Stimulated activated CD4-positive, alpha-beta T cell treated with anti-CD3 and anti-CD28 coated beads, Interleukin-2, amount 100 ng/mL, for 4 hours (primary cell): ENCODE results near the gene HSD11B1L.

ENCODE experiments used
- DNase-seq: peaks from one replicate; pipeline ENCODE4 v3.0.0-alpha.2; 2020; ENCODE audit warnings: low read depth

Gene HSD11B1L

DNA sequence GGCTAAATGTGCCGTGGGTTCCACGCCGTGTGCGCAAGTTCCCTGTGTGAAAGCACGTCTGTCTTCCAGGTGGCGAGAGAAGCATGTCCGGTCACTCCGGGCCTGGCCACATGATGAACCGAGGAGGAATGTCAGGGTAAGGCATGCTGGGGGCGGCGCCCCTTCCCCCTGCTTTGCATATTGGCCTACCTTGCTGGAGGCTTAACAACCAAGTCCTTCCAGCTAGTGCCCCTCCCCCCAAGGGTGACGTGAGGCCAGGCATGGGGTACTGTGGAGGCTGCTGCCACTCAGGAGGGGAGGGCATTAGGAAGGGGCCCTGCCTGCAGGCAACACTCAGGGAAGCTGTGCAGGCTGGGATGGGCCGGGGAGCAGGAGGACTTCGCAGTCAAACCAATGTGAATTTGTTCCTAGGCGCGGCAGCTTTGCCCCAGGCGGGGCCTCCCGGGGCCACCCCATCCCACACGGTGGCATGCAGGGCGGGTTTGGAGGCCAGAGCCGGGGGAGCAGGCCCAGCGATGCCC is 13.0 kb upstream of the HSD11B1L start:
- DNase-seq, result no peak

- no peak for DNase-seq
Measured at GRCh38 chr19:5669212-5669611, 11.6 kb upstream of the HSD11B1L start.

GRCh38 chr19:5671600-5671999 is 9.2 kb upstream of the HSD11B1L start:
- DNase-seq, result no peak

DNA sequence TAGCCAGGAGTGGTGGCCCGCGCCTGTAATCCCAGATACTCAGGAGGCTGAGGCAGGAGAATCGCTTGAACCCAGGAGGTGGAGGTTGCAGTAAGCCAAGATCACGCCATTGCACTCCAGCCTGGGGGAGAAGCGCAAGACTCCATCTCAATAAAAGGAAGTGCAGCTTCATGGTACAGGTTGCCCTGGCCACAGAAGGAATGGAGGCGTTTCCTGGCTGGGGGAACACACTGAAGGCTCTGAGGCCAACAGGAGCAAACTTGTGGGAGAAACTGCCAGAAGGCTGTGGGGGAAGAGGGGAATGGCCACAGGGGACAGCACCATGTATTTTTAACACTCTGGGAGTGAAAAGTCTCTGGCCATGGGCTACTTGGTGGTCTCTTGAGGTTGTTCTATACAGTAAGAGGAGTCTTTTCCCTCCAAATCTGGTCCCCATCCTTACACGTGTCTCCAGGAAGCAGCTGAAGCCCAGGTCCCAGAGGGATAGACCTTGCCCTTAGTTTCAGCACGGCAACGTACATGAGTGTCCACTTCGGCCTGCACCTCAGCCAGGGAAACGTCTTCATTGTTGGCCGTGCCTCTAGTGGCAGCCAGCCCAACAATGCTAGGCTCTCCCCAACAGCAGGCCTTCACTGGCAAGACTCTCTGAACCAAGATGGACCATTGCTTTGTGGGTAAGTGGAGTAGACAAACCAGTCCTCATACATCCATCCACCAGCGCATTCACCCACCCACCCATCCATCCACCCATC is 7.9 kb upstream of the HSD11B1L start:
- DNase-seq, result no peak

DNA sequence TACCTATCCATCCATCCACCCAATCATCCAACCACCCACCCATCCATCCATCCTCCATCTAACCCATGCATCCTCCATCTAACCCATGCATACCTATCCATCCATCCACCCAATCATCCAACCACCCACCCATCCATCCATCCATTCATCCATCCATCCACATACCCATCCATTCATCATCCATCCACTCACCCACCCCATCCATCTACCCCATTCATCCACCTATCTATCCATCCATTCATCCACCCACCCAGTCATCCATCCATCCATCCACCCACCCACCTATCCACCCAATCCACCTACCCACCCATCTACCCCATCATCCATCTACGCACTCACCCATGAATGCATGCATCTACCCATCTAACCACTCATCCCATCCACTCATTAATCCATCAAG is 7.1 kb upstream of the HSD11B1L start:
- no peak for DNase-seq

GRCh38 chr19:5674714-5675113 is 6.1 kb upstream of the HSD11B1L start:
- no peak for DNase-seq

GRCh38 chr19:5676105-5676771 is 4.6 kb upstream of the HSD11B1L start:
- DNase-seq, result no peak

GRCh38 chr19:5676772-5677105 is 4.1 kb upstream of the HSD11B1L start:
- DNase-seq, result no peak

DNA sequence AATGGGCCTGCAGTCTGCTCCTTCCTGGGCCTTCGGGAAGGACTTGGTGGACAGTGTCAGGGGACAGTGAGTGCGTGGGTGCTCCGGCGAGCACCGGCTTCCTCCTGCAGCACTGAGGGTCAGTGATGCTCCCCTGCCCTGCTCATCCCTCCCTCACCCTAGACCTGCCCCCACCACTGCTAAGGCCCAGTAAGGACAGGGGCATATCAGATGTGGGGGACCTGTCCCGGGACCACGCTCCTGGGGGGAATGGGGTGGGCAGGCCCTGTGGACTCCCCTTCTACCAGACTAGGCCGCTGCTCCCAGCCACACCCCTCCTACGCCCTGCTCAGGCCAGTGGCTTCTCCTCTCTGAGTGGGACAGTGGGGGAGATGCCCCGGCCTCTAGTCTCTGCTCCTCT is 3.7 kb upstream of the HSD11B1L start:
- no peak for DNase-seq

DNA sequence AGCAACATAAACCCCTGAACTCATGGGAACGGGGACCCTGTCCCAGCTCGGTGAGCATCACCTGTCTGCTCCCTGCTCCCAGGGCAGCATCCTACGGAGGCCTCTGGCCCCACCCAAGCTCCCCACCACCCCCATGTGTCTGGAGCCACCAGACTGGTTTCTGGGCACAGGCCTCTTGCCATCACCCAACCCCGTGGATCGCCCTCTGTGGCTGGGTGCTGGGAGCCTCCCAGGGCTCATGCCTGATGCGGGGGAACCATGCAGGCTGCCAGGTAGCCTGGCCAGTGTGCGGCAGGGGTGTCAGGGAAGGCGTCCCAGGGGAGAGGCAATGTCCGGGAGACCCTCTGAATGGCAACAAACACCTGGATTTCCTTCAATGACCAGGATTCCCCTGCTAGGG is 3.2 kb upstream of the HSD11B1L start:
- no peak for DNase-seq

DNA sequence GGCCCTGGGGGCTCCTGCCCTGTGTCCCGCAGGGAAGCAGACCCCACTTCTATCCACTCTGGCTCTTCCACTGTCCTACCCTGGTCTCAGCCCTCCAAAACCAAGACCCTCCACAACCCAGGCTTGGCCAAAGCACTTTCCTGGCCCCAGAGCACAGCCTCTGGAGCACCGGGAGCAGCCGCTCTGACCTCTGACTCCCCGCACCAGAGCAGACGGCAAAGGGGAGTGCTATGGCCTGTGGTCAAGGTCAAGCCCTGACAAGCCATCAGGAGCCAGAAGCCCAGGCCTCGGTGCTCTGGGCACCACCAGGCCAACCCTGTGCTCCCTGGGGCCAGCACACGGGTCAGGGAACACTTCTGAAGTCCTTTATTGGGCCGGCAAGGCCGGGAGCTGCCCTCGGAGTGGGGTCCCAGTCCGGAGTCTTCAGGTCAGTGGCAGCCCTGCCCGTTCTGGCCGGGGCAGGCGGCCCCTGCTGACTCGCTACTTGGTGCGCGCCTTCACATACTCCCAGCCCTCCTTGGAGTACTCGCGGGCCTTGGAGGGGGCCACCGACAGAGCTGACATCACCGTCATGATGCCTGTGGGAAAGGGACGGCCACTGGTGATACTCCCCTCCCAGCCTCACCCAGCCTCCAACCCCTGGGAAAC is 2.6 kb upstream of the HSD11B1L start:
- no peak for DNase-seq

GRCh38 chr19:5679289-5680083 is 1.3 kb upstream of the HSD11B1L start:
- DNase-seq, result no peak

GRCh38 chr19:5680084-5680436 is 767 bp upstream of the HSD11B1L start:
- DNase-seq, result no peak

DNA sequence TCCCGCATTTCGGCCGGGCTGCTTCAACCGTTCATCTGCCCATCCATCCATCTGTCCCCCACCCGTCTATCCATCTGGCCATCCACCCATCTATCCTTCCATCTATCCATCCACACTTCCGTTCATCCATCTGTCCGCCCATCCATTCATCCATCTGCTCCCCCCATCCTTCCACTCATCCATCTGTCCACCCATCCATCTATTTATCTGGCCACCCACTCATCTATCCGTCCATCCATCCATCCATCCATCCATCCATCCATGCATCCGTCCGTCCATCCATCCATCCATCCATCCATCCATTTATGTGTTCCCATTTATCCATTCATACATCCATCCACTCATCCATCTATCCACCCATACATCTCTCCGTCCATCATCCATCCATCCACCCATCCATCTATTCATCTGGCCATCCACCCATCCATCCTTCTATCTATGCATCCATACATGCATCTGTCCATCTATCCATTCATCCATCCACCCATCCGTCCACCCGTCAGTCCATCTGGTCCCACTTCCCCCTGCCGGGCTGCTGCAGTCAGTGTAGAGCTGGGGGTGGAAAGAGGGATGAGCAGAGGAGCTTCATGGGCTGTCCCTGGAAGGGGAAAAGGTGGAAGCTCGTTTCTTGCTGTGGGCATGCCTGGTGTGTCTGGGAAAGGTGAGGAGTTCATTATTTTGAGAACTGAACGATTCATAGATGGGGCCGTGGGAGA is 722 bp downstream of the HSD11B1L start:
- DNase-seq, result no peak

GRCh38 chr19:5682107-5682482 is 1.3 kb downstream of the HSD11B1L start:
- DNase-seq, result no peak

GRCh38 chr19:5683177-5683886 is 2.5 kb downstream of the HSD11B1L start:
- no peak for DNase-seq

DNA sequence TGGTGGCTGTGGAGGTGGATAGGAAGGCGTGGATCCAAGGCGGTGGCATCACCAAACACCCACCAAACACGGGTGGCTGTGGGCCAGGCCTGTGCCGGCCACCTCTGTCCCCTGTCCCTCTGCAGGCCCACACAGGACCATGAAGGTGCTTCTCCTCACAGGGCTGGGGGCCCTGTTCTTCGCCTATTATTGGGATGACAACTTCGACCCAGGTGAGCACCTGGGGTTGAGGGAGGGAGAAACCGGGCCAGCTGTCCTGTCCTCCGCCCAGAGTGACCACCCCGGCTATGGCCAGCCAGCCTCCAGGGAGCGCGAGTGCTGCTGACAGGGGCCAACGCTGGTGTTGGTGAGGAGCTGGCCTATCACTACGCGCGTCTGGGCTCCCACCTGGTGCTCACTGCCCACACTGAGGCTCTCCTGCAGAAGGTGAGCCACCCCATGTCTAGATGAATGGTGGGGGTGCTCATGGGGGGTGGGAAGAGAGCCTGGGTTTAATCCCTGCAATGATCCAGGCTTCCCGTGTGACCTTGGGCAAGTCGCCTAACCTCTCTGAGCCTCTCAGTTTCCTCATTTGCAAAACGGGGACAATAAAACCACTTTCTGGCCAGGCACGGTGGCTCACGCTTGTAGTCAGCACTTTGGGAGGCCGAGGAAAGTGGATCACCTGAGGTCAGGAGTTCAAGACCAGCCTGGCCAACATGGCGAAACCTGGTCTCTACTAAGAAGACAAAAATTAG is 4.0 kb downstream of the HSD11B1L start:
- DNase-seq, result no peak

DNA sequence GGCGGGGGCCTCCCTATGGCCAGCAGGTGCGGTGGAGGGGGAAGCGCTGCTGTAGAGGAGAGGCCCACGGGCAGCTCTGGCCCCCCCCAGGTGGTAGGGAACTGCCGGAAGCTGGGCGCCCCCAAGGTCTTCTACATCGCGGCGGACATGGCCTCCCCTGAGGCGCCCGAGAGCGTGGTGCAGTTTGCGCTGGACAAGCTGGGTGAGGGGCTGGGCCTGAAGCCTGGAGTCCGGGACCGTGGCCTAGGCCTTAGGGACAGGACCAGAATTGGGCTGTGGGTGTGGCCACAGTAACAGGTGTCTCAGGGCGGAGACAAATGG is 5.5 kb downstream of the HSD11B1L start:
- no peak for DNase-seq

DNA sequence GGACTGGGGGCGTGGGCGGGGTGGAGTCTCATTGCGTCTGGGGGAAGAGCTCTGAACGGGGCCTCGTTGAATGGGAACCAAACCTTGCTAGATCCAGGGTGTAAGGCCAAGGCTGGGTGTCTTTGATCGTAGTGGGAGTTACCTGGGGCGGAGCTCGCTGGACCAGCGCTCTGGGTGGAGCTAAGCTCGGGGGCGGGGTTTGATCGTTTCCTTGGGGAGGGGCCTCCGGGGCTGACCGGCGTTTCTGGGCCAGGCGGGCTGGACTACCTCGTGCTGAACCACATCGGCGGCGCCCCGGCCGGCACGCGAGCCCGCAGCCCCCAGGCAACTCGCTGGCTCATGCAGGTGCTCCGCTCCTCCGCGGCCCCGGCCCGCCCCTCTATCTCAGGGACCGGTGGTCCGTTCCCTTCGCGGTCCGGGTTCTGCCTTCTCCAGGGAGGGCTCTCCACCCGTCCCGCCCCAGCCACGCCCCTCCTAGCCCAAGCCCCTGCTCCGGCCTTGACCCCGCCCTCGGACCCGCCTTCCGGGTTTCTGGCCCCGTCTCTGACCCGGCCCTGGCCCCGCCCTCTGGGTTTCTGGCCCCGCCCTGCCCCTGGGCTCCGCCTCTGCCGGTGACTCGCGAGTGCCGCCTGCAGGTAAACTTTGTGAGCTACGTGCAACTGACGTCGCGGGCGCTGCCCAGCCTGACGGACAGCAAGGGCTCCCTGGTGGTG is 6.0 kb downstream of the HSD11B1L start:
- peak; percentile 91 for DNase-seq
